EL (cell line): ENCODE data around the gene SLIT3.

Experiments
- DNase-seq: peaks from one replicate; pipeline ENCODE4 v3.0.0-alpha.2; 2016

The SLIT3 gene

GRCh38 chr5:169098331-169099121 lies 202.4 kb downstream of the SLIT3 start:
- no peak for DNase-seq

GRCh38 chr5:169097374-169098326 lies 203.3 kb downstream of the SLIT3 start:
- DNase-seq: peak; percentile 40

- DNase-seq: no peak
These were observed 205.0 kb downstream of the SLIT3 start for GRCh38 chr5:169095976-169096375.

GRCh38 chr5:169095410-169095960 lies 205.5 kb downstream of the SLIT3 start:
- no peak for DNase-seq

- DNase-seq: peak; percentile 69
These were observed 206.1 kb downstream of the SLIT3 start for GRCh38 chr5:169094586-169095409.

GRCh38 chr5:169091396-169091980 lies 209.5 kb downstream of the SLIT3 start:
- no peak for DNase-seq

- no peak for DNase-seq
These were observed 211.6 kb downstream of the SLIT3 start for GRCh38 chr5:169089343-169089742.

- DNase-seq: no peak
These were observed 212.8 kb downstream of the SLIT3 start for GRCh38 chr5:169088028-169088725.

- DNase-seq: no peak
These were observed 215.3 kb downstream of the SLIT3 start for GRCh38 chr5:169085636-169086035.

- DNase-seq: no peak
These were observed 215.7 kb downstream of the SLIT3 start for GRCh38 chr5:169085212-169085611.

- no peak for DNase-seq
These were observed 216.2 kb downstream of the SLIT3 start for GRCh38 chr5:169084775-169085174.

- DNase-seq: no peak
These were observed 217.4 kb downstream of the SLIT3 start for GRCh38 chr5:169083394-169084018.

- no peak for DNase-seq
These were observed 219.8 kb downstream of the SLIT3 start for GRCh38 chr5:169081000-169081724.

GRCh38 chr5:169080448-169080911 lies 220.5 kb downstream of the SLIT3 start:
- no peak for DNase-seq

- DNase-seq: no peak
These were observed 221.2 kb downstream of the SLIT3 start for GRCh38 chr5:169079697-169080096.

GRCh38 chr5:169074839-169075238 lies 226.1 kb downstream of the SLIT3 start:
- DNase-seq: no peak

- DNase-seq: no peak
These were observed 228.7 kb downstream of the SLIT3 start for GRCh38 chr5:169072233-169072632.

GRCh38 chr5:169070413-169070812 lies 230.5 kb downstream of the SLIT3 start:
- no peak for DNase-seq

- no peak for DNase-seq
These were observed 233.2 kb downstream of the SLIT3 start for GRCh38 chr5:169067751-169068173.

GRCh38 chr5:169065400-169065799 lies 235.5 kb downstream of the SLIT3 start:
- DNase-seq: peak; percentile 32
